Dendritic cell treated with granulocyte-macrophage colony-stimulating factor and Interleukin-4, amounts not matched to agents 40 ng/mL and 50 ng/mL, for 4 days (primary cell): ENCODE data around the gene BTBD18.
"Not testable (repeated sequence)": the region's sequence is repeated elsewhere in the genome, so short reads cannot be mapped to it uniquely, and the experiment has no call there.

Source experiments
- H3K27ac Mint-ChIP-seq: one replicate; pipeline ENCODE4 v1.8.0; 2022; ENCODE audit warnings: mild to moderate bottlenecking, mixed read lengths
- H3K27me3 Mint-ChIP-seq: one replicate; pipeline ENCODE4 v1.8.0; 2022; ENCODE audit warnings: mild to moderate bottlenecking, mixed read lengths
- H3K36me3 Mint-ChIP-seq: one replicate; pipeline ENCODE4 v1.8.0; 2022; ENCODE audit warnings: low read depth, mixed read lengths
- H3K4me1 Mint-ChIP-seq: one replicate; pipeline ENCODE4 v1.8.0; 2022; ENCODE audit warnings: low read depth, mixed read lengths
- H3K4me3 Mint-ChIP-seq: one replicate; pipeline ENCODE4 v1.8.0; 2022; ENCODE audit warnings: mild to moderate bottlenecking, moderate library complexity, mixed read lengths
- H3K9me3 Mint-ChIP-seq: one replicate; pipeline ENCODE4 v1.8.0; 2022; ENCODE audit warnings: mixed read lengths
- intact Hi-C: fragments of 100-400 bp; cut with micrococcal nuclease; formaldehyde crosslinking; loops from one replicate; pipeline ENCODE4 v1.15.0; 2022

Gene BTBD18

DNA sequence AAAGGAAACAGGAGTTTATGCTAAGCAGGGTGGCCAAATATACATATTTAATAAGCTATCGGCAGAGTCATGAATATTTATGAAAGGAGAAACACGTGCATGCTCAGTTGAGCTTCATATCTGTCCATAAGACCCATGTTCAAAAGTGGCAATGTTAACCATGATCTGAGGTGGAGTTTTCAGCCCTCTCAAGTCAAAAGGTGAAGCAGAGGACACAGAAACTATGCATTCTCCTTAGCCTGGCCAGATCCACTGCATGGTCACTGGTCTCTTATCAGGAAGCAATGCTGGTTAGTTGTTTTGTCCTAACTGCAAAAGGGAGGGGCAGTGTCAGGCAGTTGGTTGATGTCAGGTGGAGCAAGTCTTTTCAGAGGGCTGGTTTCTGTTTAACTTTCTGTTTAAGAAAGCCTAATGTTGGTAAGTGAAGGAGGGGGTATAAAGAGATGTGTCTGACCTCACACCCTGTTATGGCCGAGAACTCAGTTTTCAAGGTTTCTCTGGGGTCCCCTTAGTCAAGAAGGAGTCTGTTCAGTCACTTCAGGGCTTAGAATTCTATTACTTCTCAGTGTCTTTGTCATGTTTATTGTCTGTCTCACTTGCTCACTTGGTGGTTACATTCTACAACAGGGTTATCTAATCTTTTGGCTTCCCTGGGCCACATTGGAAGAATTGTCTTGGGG lies 15.9 kb downstream of the BTBD18 start:
- peaks cover 17% of the 10 kb centered on the region for H3K4me1 Mint-ChIP-seq
- H3K36me3 Mint-ChIP-seq: peaks cover 80% of the 10 kb centered on the region
- no peak overlapping the region for H3K27ac Mint-ChIP-seq
- intact Hi-C loops: loop anchor here (2.0 kb wide), 1 partner anchor 21 kb away; no protein-coding TSS in a partner anchor
- no peaks in the 10 kb centered on the region for H3K9me3 Mint-ChIP-seq
- H3K27me3 Mint-ChIP-seq: no peaks in the 10 kb centered on the region
- H3K4me3 Mint-ChIP-seq: no peak overlapping the region

DNA sequence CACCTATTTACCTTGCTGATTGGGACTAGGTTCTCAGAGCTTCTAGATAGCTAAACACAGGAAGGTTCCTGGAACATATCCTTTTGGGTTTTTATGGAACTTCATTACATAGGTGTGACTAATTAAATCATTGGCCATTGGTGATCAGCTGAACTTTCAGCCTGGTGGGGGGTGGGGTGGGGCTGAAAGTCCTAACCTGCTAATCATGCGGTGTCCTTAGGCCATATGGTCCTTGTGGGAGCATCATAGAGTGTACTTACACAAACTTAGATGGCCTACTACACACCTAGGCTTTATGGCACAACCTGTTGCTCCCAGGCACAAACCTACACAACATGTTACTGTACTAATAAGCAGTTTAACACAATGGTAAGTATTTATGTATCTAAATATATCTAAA lies 19.0 kb downstream of the BTBD18 start:
- Mint-ChIP-seq H3K4me3 (no peak overlapping the region), H3K36me3 (peaks cover 66% of the 10 kb centered on the region), H3K27ac (no peak overlapping the region), H3K4me1 (peaks cover 13% of the 10 kb centered on the region), H3K9me3 (no peaks in the 10 kb centered on the region), H3K27me3 (no peaks in the 10 kb centered on the region)
- intact Hi-C loops: no loop called here

DNA sequence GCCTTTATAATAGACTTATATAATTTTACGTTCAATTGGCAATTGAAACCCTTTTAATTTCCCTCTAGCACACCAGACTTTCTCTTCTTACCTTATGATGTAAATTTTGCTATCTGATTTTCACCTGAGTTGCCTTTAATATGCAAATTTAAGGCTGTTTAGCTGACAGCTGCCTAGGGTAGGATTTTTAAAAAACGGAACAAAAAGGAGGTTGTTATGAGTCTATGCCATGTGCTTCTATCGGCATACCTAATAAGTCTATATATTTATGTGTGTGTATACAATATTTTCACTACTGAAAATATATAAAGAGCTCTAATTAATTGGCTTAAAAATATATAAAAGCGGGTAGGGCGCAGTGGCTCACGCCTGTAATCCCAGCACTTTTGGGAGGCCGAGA lies 22.1 kb downstream of the BTBD18 start:
- Mint-ChIP-seq H3K27ac (no peak overlapping the region), H3K4me1 (peaks cover 13% of the 10 kb centered on the region), H3K36me3 (peaks cover 42% of the 10 kb centered on the region), H3K9me3 (no peaks in the 10 kb centered on the region), H3K27me3 (no peaks in the 10 kb centered on the region), H3K4me3 (no peak overlapping the region)
- intact Hi-C loops: no loop called here

DNA sequence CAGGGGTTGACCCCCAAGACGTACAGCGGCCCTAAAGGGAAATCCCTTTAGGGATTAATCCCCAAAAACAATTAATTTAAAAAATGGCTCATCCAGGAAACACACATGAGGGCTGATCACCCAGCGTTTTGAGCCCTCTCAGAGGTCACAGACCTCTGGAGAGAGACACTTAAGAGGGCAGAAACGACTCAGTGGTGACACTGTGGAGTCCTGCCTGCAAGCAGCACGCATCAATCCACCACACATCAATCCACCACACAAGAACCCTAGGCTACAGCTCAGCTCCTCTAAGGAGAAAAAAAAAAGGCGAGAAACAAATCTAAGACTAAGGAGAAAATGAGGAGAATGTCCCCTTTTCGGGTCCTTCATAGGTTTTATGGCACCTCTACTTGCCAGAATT lies 22.8 kb downstream of the BTBD18 start:
- Mint-ChIP-seq H3K27me3 (no peaks in the 10 kb centered on the region), H3K4me3 (no peak overlapping the region), H3K9me3 (no peaks in the 10 kb centered on the region), H3K4me1 (peaks cover 13% of the 10 kb centered on the region), H3K36me3 (peaks cover 35% of the 10 kb centered on the region), H3K27ac (no peak overlapping the region)
- intact Hi-C loops: no loop called here

DNA sequence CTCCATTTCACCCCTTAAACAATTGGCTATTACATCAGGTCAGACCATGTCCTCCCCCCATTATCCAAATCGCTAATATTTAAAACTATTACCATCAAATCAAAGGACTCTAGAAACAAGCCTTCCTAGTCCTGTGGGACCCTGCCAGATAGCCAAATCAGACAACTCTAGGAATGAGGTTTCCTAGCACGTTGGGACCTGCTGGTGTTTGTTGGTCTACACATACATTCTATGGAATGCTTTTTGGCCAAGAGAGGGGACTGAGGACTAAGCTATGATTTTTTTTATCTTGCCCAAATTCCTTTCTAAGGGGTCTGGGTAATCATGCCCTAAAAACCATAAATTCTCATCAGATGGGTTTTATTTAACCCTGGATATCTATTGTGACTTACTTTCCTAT lies 24.4 kb downstream of the BTBD18 start:
- Mint-ChIP-seq H3K4me3 (no peak overlapping the region), H3K4me1 (peaks cover 11% of the 10 kb centered on the region), H3K9me3 (no peaks in the 10 kb centered on the region), H3K27me3 (no peaks in the 10 kb centered on the region), H3K36me3 (peaks cover 42% of the 10 kb centered on the region), H3K27ac (no peak overlapping the region)
- intact Hi-C loops: no loop called here

DNA sequence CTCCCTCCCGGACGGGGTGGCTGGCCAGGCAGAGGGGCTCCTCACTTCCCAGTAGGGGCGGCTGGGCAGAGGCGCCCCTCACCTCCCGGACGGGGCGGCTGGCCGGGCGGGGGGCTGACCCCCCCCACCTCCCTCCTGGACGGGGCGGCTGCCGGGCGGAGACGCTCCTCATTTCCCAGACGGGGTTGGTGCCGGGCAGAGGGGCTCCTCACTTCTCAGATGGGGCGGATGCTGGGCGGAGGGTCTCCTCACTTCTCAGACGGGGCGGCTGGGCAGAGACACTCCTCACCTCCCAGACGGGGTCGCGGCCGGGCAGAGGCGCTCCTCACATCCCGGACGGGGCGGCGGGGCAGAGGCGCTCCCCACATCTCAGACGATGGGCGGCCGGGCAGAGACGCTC lies 34.9 kb downstream of the BTBD18 start:
- H3K27ac Mint-ChIP-seq, H3K9me3 Mint-ChIP-seq, H3K27me3 Mint-ChIP-seq, H3K4me3 Mint-ChIP-seq, intact Hi-C loops: not testable (repeated sequence)
- peaks cover 55% of the 10 kb centered on the region for H3K36me3 Mint-ChIP-seq
- peaks cover 17% of the 10 kb centered on the region for H3K4me1 Mint-ChIP-seq

DNA sequence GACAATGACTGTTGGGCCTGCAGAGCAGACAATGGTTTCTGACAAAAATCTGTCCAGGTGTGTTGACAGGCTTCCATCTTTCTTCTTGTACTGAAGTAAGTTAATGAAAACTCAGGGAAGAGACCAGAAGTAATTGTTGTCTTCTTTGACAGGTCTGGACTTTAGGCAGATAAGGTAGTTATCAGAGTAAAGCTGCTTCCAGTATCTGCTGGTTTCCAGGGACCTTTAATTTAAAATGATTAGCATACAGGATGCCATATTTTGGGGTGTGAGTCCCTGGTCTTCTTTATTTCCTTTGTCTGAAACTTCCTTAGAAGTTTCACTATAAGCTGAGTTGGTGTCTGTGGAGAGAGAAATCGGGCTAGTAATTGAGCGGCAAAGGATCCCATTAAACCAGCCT lies 37.8 kb downstream of the BTBD18 start:
- peaks cover 37% of the 10 kb centered on the region for H3K4me1 Mint-ChIP-seq

DNA sequence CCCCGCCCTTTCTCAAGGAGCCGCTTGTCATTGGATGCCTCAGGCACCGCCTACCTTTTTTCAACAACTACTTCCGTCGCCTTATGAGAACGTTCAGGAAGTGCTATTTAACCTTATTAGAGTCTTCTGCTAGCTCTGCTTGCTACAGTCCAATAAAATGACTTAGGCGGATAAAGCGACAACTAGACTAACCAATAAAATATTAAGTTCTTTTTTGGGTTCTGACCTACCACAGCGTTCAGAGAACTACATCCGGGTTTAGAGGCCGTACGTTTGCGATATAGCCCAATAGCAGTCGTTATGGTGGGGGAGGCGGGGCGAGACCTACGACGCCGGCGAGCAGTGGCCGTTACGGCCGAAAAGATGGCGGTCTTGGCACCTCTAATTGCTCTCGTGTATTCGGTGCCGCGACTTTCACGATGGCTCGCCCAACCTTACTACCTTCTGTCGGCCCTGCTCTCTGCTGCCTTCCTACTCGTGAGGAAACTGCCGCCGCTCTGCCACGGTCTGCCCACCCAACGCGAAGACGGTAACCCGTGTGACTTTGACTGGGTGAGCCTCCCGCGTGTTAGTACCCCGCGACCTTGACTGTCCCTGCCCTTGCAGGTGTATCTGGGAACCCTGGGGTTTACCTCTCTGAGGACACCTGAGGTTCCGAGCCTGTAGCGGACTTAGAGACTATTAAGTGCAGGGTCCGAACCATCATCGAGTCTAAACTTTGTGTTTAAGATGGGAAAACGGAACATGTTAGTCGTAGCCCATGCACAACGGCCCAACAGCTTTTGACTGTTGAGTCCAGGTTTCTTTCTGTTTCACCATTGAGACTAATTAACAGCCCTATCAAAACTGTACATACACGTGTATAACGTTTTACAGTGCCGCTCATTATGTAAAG lies 39.1 kb downstream of the BTBD18 start, which contains the start of gene TMX2:
Gene TMX2 (plus strand): TSS at position 338 of the 895 bp plus-strand sequence. CDS start 26 bp downstream, at position 364.
- intact Hi-C loops: loop anchor here (1.0 to 2.0 kb wide), 4 partner anchors 29 to 88 kb away; partner anchors contain the start of genes CLP1 and SELENOH
- peak within 1 kb of the TSS; percentile 98 for H3K27ac Mint-ChIP-seq
- peaks cover 47% of the 10 kb centered on the region for H3K4me1 Mint-ChIP-seq
- H3K27me3 Mint-ChIP-seq: no peaks in the 10 kb centered on the region
- peak within 1 kb of the TSS; percentile 97 for H3K4me3 Mint-ChIP-seq
- H3K36me3 Mint-ChIP-seq: peaks cover 48% of the 10 kb centered on the region
- H3K9me3 Mint-ChIP-seq: no peaks in the 10 kb centered on the region

More for the DNA sequence above, 37.8 kb downstream of the BTBD18 start:
- Mint-ChIP-seq H3K9me3 (no peaks in the 10 kb centered on the region), H3K36me3 (peaks cover 52% of the 10 kb centered on the region), H3K4me3 (peak overlapping the region; percentile 97), H3K27me3 (no peaks in the 10 kb centered on the region), H3K27ac (peak overlapping the region; percentile 98)
- intact Hi-C loops: loop anchor here (2.0 kb wide), 2 partner anchors 21 to 87 kb away; no protein-coding TSS in a partner anchor

DNA sequence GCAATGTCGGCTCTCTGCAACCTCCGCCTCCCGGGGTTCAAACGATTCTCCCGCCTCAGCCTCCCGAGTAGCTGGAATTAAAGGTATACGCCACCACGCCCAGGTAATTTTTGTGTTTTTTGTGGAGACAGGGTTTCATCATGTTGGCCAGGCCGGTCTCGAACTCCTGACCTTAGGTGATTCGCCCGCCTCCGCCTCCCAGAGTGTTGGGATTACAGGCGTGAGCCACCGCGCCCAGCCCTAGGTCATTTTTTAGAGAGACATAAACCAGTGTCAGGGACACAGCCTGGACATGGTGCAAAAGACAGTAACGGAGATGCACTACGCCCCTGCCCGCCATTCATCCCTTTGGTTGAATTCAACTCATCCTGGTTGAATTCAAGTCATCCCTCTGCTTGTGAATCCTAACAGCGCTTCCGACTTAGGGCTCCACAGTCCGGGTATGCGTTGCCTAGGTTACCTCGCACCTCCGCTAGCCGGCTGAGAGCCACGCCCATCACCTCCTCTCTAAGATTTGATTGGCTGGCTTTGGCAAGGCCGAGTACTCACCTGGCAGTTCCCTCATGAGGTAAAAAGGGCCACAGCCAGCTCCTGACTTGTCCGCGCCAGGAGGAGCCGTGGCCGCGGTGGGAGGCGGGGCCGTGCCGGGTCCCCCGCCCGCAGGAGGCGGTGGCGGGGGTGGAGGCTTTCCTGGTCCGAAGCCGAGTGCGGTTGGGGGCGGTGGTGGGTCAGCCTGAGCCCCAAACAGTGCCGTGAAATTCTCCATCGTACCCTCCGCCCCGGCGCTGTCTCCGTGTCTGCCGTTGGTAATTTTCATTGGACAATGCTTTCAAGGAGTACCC lies 40.0 kb downstream of the BTBD18 start, which contains the start of gene MED19:
Gene MED19 (minus strand): TSS at position 802 of the 842 bp plus-strand sequence. CDS start 36 bp downstream, at position 766.
- Mint-ChIP-seq H3K36me3 (peaks cover 41% of the 10 kb centered on the region), H3K9me3 (no peaks in the 10 kb centered on the region), H3K27ac (peak within 1 kb of the TSS; percentile 98), H3K27me3 (no peaks in the 10 kb centered on the region), H3K4me3 (peak within 1 kb of the TSS; percentile 97), H3K4me1 (peaks cover 50% of the 10 kb centered on the region)
- intact Hi-C loops: loop anchor here (1.0 to 2.0 kb wide), 5 partner anchors 30 to 142 kb away; partner anchors contain the start of genes CLP1 and SELENOH

DNA sequence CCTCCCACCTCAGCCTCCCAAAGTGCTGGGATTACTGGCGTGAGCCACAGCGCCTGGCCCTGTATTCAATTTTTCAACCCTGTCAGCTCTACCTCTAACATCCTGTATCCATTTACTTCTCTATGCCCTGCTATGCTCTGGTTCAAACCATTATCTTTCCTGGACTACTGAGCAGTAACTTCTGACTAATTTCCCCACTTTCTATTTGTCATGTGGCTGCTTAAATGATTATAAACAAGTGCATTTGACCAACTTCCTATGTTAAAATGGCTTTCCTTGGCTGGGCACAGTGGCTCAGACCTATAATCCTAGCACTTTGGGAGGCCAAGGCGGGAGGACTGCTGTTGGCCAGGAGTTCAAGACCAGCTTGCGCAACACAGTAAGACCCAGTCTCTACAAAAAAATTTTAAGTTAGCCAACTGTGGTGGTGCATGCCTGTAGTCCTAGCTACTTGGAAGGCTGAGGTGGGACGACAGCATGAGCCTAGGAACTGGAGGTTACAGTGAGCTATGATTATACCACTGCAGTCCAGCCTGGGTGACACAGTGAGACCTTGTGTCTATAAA lies 41.7 kb downstream of the BTBD18 start:
- Mint-ChIP-seq H3K27me3 (no peaks in the 10 kb centered on the region), H3K27ac (peak overlapping the region; percentile 13), H3K4me3 (no peak overlapping the region), H3K9me3 (no peaks in the 10 kb centered on the region), H3K36me3 (peaks cover 54% of the 10 kb centered on the region), H3K4me1 (peaks cover 50% of the 10 kb centered on the region)
- intact Hi-C loops: no loop called here

DNA sequence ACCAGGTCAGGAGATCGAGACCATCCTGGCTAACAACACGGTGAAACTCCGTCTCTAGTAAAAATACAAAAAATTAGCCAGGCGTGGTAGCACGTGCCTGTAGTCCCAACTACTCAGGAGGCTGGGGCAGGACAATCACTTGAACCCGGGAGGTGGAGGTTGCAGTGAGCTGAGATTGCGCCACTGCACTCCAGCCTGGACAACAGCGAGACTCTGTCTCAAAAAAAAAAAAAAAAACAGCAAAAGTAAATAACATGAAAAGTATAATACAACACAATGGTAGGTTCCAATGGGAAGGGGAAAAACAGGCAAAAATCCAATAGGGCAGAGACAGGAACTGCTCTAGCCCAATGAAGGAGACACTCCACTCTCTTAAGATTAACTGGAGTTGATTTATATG lies 46.2 kb downstream of the BTBD18 start:
- peaks cover 22% of the 10 kb centered on the region for H3K4me1 Mint-ChIP-seq
- H3K4me3 Mint-ChIP-seq, H3K27me3 Mint-ChIP-seq, H3K9me3 Mint-ChIP-seq, intact Hi-C loops, H3K27ac Mint-ChIP-seq: not testable (repeated sequence)
- peaks cover 83% of the 10 kb centered on the region for H3K36me3 Mint-ChIP-seq

DNA sequence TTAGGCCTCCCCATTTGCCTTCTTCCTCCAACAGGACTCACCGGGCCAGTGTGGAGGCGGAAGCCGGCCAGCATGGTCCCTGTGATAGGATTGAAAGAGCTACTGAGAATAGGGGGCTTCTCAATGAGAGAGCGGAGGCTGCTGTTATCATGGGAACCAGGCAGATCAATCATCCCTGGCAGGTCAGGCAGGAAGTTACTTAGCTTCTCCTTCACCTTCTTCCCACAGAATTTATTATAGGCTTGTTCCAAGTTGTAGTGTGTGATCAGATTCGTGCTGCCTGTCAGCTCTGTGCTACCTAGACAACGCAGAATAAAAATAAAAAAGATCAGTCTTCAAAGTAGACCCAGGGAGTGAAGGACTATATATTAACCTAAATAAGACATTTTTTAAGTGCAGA lies 46.7 kb downstream of the BTBD18 start:
- no peak overlapping the region for H3K4me3 Mint-ChIP-seq
- intact Hi-C loops: no loop called here
- H3K9me3 Mint-ChIP-seq: no peaks in the 10 kb centered on the region
- no peak overlapping the region for H3K27ac Mint-ChIP-seq
- H3K36me3 Mint-ChIP-seq: peaks cover 84% of the 10 kb centered on the region
- no peaks in the 10 kb centered on the region for H3K27me3 Mint-ChIP-seq
- H3K4me1 Mint-ChIP-seq: peaks cover 17% of the 10 kb centered on the region

DNA sequence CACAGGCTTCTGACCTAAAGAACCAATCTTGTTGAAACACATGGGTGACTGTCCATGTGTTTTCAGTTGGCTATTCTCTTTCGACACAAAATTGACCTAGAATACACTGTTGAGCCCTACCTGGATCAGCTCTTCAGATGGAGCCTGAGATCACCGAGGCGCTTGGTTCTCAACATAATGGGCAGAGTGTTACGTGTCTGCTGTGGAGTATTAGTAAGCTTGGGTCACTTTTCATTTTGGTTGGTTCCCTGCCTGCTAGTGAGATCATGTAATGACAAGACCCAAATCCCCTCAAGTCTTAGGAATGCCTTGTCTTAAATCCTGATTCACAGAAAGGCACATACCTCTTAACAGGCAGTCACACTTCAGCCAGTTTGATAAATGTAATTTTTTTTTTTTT lies 48.3 kb downstream of the BTBD18 start:
- H3K9me3 Mint-ChIP-seq: no peaks in the 10 kb centered on the region
- H3K27ac Mint-ChIP-seq: no peak overlapping the region
- H3K36me3 Mint-ChIP-seq: peaks cover 84% of the 10 kb centered on the region
- H3K4me1 Mint-ChIP-seq: peaks cover 8% of the 10 kb centered on the region
- intact Hi-C loops: no loop called here
- no peak overlapping the region for H3K4me3 Mint-ChIP-seq
- H3K27me3 Mint-ChIP-seq: no peaks in the 10 kb centered on the region
